GM21529 (cell line): ENCODE data around the gene FHOD1.

ENCODE experiments used
- ATAC-seq: cut with Tn5 transposase; IDR thresholded peaks from one replicate; pipeline ENCODE4 v1.9.1; 2021; ENCODE audit not compliant: unreplicated experiment

Gene FHOD1

GRCh38 chr16:67277999-67278772 is 30.9 kb upstream of the FHOD1 start:
- ATAC-seq, result no peak

- no peak for ATAC-seq
Observed at GRCh38 chr16:67277294-67277998, 30.2 kb upstream of the FHOD1 start.

- no peak for ATAC-seq
Observed at GRCh38 chr16:67275321-67275720, 28.0 kb upstream of the FHOD1 start.

GRCh38 chr16:67271446-67271845 is 24.2 kb upstream of the FHOD1 start:
- no peak for ATAC-seq

GRCh38 chr16:67270931-67271338 is 23.7 kb upstream of the FHOD1 start:
- ATAC-seq, result no peak

GRCh38 chr16:67269766-67270165 is 22.5 kb upstream of the FHOD1 start:
- ATAC-seq, result no peak

GRCh38 chr16:67268136-67268579 is 20.9 kb upstream of the FHOD1 start:
- no peak for ATAC-seq

- no peak for ATAC-seq
Observed at GRCh38 chr16:67265834-67266233, 18.6 kb upstream of the FHOD1 start.

GRCh38 chr16:67264866-67265265 is 17.6 kb upstream of the FHOD1 start:
- ATAC-seq, result no peak

- ATAC-seq, result no peak
Observed at GRCh38 chr16:67264277-67264676, 17.0 kb upstream of the FHOD1 start.

GRCh38 chr16:67263201-67263600 is 15.9 kb upstream of the FHOD1 start:
- ATAC-seq, result no peak

GRCh38 chr16:67260426-67261063 is 13.3 kb upstream of the FHOD1 start:
- ATAC-seq, result no peak

- no peak for ATAC-seq
Observed at GRCh38 chr16:67259705-67260104, 12.4 kb upstream of the FHOD1 start.

- ATAC-seq, result no peak
Observed at GRCh38 chr16:67258161-67258835, 11.0 kb upstream of the FHOD1 start.

GRCh38 chr16:67257486-67258160 is 10.3 kb upstream of the FHOD1 start:
- ATAC-seq, result no peak

- ATAC-seq, result no peak
Observed at GRCh38 chr16:67256701-67257230, 9.5 kb upstream of the FHOD1 start.

- no peak for ATAC-seq
Observed at GRCh38 chr16:67255553-67256221, 8.4 kb upstream of the FHOD1 start.

- no peak for ATAC-seq
Observed at GRCh38 chr16:67254801-67255552, 7.7 kb upstream of the FHOD1 start.
